ENCODE data around the gene UBE2O.

UBE2O gene

GRCh38 chr17:76480632-76481031 is 27.7 kb upstream of the UBE2O start:
- Histone ChIP-seq H2BK12ac (ENCODE audit: low read length) (no peak overlapping the region), H3K4me1 (ENCODE audit: control insufficient read depth in 1 of 2, insufficient read depth in 2 of 2, low read length in 2 of 2) (peaks cover 4 to 5% of the 10 kb centered on the region in 2 experiments), H2AFZ (ENCODE audit: insufficient read depth, low read length, poor library complexity) (no peak overlapping the region), H3K9ac (ENCODE audit: low read length) (no peak overlapping the region), H3K4me2 (ENCODE audit: low read length) (no peak overlapping the region), H3K23ac (ENCODE audit: low read length) (no peak overlapping the region), H3K9me3 (ENCODE audit: insufficient read depth, low read depth, low read length) (peaks cover 2% of the 10 kb centered on the region), H3K27ac (ENCODE audit: low read depth, low read length) (no peak overlapping the region), H3K4me3 (ENCODE audit: low read depth, low read length) (no peak overlapping the region), H4K12ac (ENCODE audit: low read depth, low read length) (no peak overlapping the region), H4K8ac (ENCODE audit: low read depth, low read length) (no peak overlapping the region), H3K27me3 (ENCODE audit: insufficient read depth, low read length) (no peaks in the 10 kb centered on the region), H3K79me2 (ENCODE audit: control insufficient read depth, insufficient read depth, low read length, poor library complexity) (no peaks in the 10 kb centered on the region), H2AK5ac (ENCODE audit: low read length) (no peak overlapping the region), H3K4ac (ENCODE audit: low read depth, low read length) (no peak overlapping the region), H2BK5ac (ENCODE audit: low read depth, low read length, poor library complexity) (no peak overlapping the region), H2BK120ac (ENCODE audit: insufficient read depth, low read length, poor library complexity) (no peak overlapping the region), H3K79me1 (ENCODE audit: low read length) (no peaks in the 10 kb centered on the region), H3K18ac (ENCODE audit: low read length) (no peak overlapping the region), H3K36me3 (ENCODE audit: control insufficient read depth in 1 of 2, insufficient read depth in 2 of 2, low read length in 2 of 2) (no peaks in the 10 kb centered on the region), H3K14ac (ENCODE audit: low read length) (no peak overlapping the region), H4K91ac (ENCODE audit: low read depth, low read length) (no peak overlapping the region)
- no CpG with 5 or more reads among the region's 15 CpGs for WGBS (ENCODE audit: extremely low coverage, insufficient coverage, insufficient read length)
- DNase-seq: no peak

- no CpG with 5 or more reads among the region's 14 CpGs for WGBS (ENCODE audit: extremely low coverage, insufficient coverage, insufficient read length)
Measured at GRCh38 chr17:76479515-76480060, 26.6 kb upstream of the UBE2O start.

GRCh38 chr17:76478730-76479514 is 26.0 kb upstream of the UBE2O start:
- no peak overlapping the region for H3K4me3 ChIP-seq (ENCODE audit: low read depth, low read length)
- H3K79me1 ChIP-seq (ENCODE audit: low read length): no peaks in the 10 kb centered on the region
- no peak overlapping the region for H4K12ac ChIP-seq (ENCODE audit: low read depth, low read length)
- no peak overlapping the region for H3K23ac ChIP-seq (ENCODE audit: low read length)
- H3K79me2 ChIP-seq (ENCODE audit: control insufficient read depth, insufficient read depth, low read length, poor library complexity): no peaks in the 10 kb centered on the region
- H3K9me3 ChIP-seq (ENCODE audit: insufficient read depth, low read depth, low read length): no peaks in the 10 kb centered on the region
- no peak overlapping the region for H3K27ac ChIP-seq (ENCODE audit: low read depth, low read length)
- no peak overlapping the region for H3K14ac ChIP-seq (ENCODE audit: low read length)
- no peak overlapping the region for H3K4ac ChIP-seq (ENCODE audit: low read depth, low read length)
- H3K9ac ChIP-seq (ENCODE audit: low read length): no peak overlapping the region
- no peak overlapping the region for H3K4me2 ChIP-seq (ENCODE audit: low read length)
- no peak overlapping the region for H2BK12ac ChIP-seq (ENCODE audit: low read length)
- H3K36me3 ChIP-seq (ENCODE audit: control insufficient read depth in 1 of 2, insufficient read depth in 2 of 2, low read length in 2 of 2): no peaks in the 10 kb centered on the region
- H2BK120ac ChIP-seq (ENCODE audit: insufficient read depth, low read length, poor library complexity): no peak overlapping the region
- no peak overlapping the region for H4K91ac ChIP-seq (ENCODE audit: low read depth, low read length)
- no CpG with 5 or more reads among the region's 37 CpGs for WGBS (ENCODE audit: extremely low coverage, insufficient coverage, insufficient read length)
- no peak overlapping the region for H4K8ac ChIP-seq (ENCODE audit: low read depth, low read length)
- no peak overlapping the region for H3K18ac ChIP-seq (ENCODE audit: low read length)
- no peak for DNase-seq
- H3K4me1 ChIP-seq (ENCODE audit: control insufficient read depth in 1 of 2, insufficient read depth in 2 of 2, low read length in 2 of 2): no peaks in the 10 kb centered on the region
- no peaks in the 10 kb centered on the region for H3K27me3 ChIP-seq (ENCODE audit: insufficient read depth, low read length)
- no peak overlapping the region for H2BK5ac ChIP-seq (ENCODE audit: low read depth, low read length, poor library complexity)
- H2AFZ ChIP-seq (ENCODE audit: insufficient read depth, low read length, poor library complexity): no peak overlapping the region
- no peak overlapping the region for H2AK5ac ChIP-seq (ENCODE audit: low read length)

More at GRCh38 chr17:76479515-76480060, 26.6 kb upstream of the UBE2O start:
- Histone ChIP-seq H3K27ac (ENCODE audit: low read depth, low read length) (no peak overlapping the region), H3K4me3 (ENCODE audit: low read depth, low read length) (no peak overlapping the region), H2BK12ac (ENCODE audit: low read length) (no peak overlapping the region), H2BK120ac (ENCODE audit: insufficient read depth, low read length, poor library complexity) (no peak overlapping the region), H4K91ac (ENCODE audit: low read depth, low read length) (no peak overlapping the region), H3K4ac (ENCODE audit: low read depth, low read length) (no peak overlapping the region), H2BK5ac (ENCODE audit: low read depth, low read length, poor library complexity) (no peak overlapping the region), H2AFZ (ENCODE audit: insufficient read depth, low read length, poor library complexity) (no peak overlapping the region), H3K23ac (ENCODE audit: low read length) (no peak overlapping the region), H3K18ac (ENCODE audit: low read length) (no peak overlapping the region), H3K27me3 (ENCODE audit: insufficient read depth, low read length) (no peaks in the 10 kb centered on the region), H3K36me3 (ENCODE audit: control insufficient read depth in 1 of 2, insufficient read depth in 2 of 2, low read length in 2 of 2) (no peaks in the 10 kb centered on the region), H2AK5ac (ENCODE audit: low read length) (no peak overlapping the region), H4K12ac (ENCODE audit: low read depth, low read length) (no peak overlapping the region), H3K14ac (ENCODE audit: low read length) (no peak overlapping the region), H3K79me2 (ENCODE audit: control insufficient read depth, insufficient read depth, low read length, poor library complexity) (no peaks in the 10 kb centered on the region), H3K9me3 (ENCODE audit: insufficient read depth, low read depth, low read length) (peaks cover under 1% of the 10 kb centered on the region), H3K4me1 (ENCODE audit: control insufficient read depth in 1 of 2, insufficient read depth in 2 of 2, low read length in 2 of 2) (peaks cover 2 to 3% of the 10 kb centered on the region in 2 experiments), H3K9ac (ENCODE audit: low read length) (no peak overlapping the region), H4K8ac (ENCODE audit: low read depth, low read length) (no peak overlapping the region), H3K79me1 (ENCODE audit: low read length) (no peaks in the 10 kb centered on the region), H3K4me2 (ENCODE audit: low read length) (no peak overlapping the region)
- no peak for DNase-seq

- no peak overlapping the region for H3K4ac ChIP-seq (ENCODE audit: low read depth, low read length)
- no peaks in the 10 kb centered on the region for H3K4me1 ChIP-seq (ENCODE audit: control insufficient read depth in 1 of 2, insufficient read depth in 2 of 2, low read length in 2 of 2)
- H2BK120ac ChIP-seq (ENCODE audit: insufficient read depth, low read length, poor library complexity): no peak overlapping the region
- H4K8ac ChIP-seq (ENCODE audit: low read depth, low read length): no peak overlapping the region
- no peaks in the 10 kb centered on the region for H3K79me1 ChIP-seq (ENCODE audit: low read length)
- no peak overlapping the region for H3K4me2 ChIP-seq (ENCODE audit: low read length)
- H4K91ac ChIP-seq (ENCODE audit: low read depth, low read length): no peak overlapping the region
- H3K14ac ChIP-seq (ENCODE audit: low read length): no peak overlapping the region
- H3K27me3 ChIP-seq (ENCODE audit: insufficient read depth, low read length): no peaks in the 10 kb centered on the region
- WGBS (ENCODE audit: extremely low coverage, insufficient coverage, insufficient read length): no CpG with 5 or more reads among the region's 10 CpGs
- no peak overlapping the region for H2AFZ ChIP-seq (ENCODE audit: insufficient read depth, low read length, poor library complexity)
- DNase-seq: no peak
- no peak overlapping the region for H2BK12ac ChIP-seq (ENCODE audit: low read length)
- H4K12ac ChIP-seq (ENCODE audit: low read depth, low read length): no peak overlapping the region
- H3K79me2 ChIP-seq (ENCODE audit: control insufficient read depth, insufficient read depth, low read length, poor library complexity): no peaks in the 10 kb centered on the region
- no peak overlapping the region for H3K18ac ChIP-seq (ENCODE audit: low read length)
- H2AK5ac ChIP-seq (ENCODE audit: low read length): no peak overlapping the region
- no peak overlapping the region for H3K23ac ChIP-seq (ENCODE audit: low read length)
- no peak overlapping the region for H2BK5ac ChIP-seq (ENCODE audit: low read depth, low read length, poor library complexity)
- H3K27ac ChIP-seq (ENCODE audit: low read depth, low read length): no peak overlapping the region
- no peak overlapping the region for H3K4me3 ChIP-seq (ENCODE audit: low read depth, low read length)
- H3K9ac ChIP-seq (ENCODE audit: low read length): no peak overlapping the region
- H3K36me3 ChIP-seq (ENCODE audit: control insufficient read depth in 1 of 2, insufficient read depth in 2 of 2, low read length in 2 of 2): no peaks in the 10 kb centered on the region
- no peaks in the 10 kb centered on the region for H3K9me3 ChIP-seq (ENCODE audit: insufficient read depth, low read depth, low read length)
Measured at GRCh38 chr17:76478097-76478496, 25.1 kb upstream of the UBE2O start.
